HCT116 (cell line): Measurements from ENCODE around the gene USP7.
"Not testable (repeated sequence)": the region's sequence is repeated elsewhere in the genome, so short reads cannot be mapped to it uniquely, and the experiment has no call there.

Source experiments
- EGR1 ChIP-seq: IDR thresholded peaks from 2 replicates; pipeline ENCODE4 v1.6.1; 2012; ENCODE audit warnings: low read depth
- EZH2 ChIP-seq: fragments of 200-600 bp; sonication (generic); IDR thresholded peaks from 2 replicates; pipeline ENCODE4 v1.6.1; 2017; ENCODE audit warnings: antibody characterized with exemption, mixed run types
- EZH2phosphoT487 ChIP-seq: fragments of 200-600 bp; IDR thresholded peaks from 2 replicates; pipeline ENCODE4 v1.6.1; 2018; ENCODE audit warnings: antibody characterized with exemption, borderline replicate concordance
- JUND ChIP-seq: IDR thresholded peaks from 2 replicates; pipeline ENCODE4 v1.6.1; 2012
- POLR2A ChIP-seq: IDR thresholded peaks from 2 replicates; pipeline ENCODE4 v1.7.0; 2011; ENCODE audit warnings: borderline replicate concordance; ENCODE audit not compliant: insufficient read depth, insufficient read length; ENCODE audit errors: extremely low read depth
- POLR2AphosphoS5 ChIP-seq: IDR thresholded peaks from 2 replicates; pipeline ENCODE4 v1.6.1; 2011; ENCODE audit warnings: mild to moderate bottlenecking, low read depth, low read length, moderate library complexity
- RAD21 ChIP-seq: IDR thresholded peaks from 2 replicates; pipeline ENCODE4 v1.6.1; 2012; ENCODE audit warnings: low read depth, mild to moderate bottlenecking
- SP1 ChIP-seq: IDR thresholded peaks from 2 replicates; pipeline ENCODE4 v1.6.1; 2012; ENCODE audit warnings: low read depth
- SRF ChIP-seq: IDR thresholded peaks from 2 replicates; pipeline ENCODE4 v1.6.1; 2012; ENCODE audit warnings: low read depth
- YY1 ChIP-seq: IDR thresholded peaks from 2 replicates; pipeline ENCODE4 v1.6.1; 2011; ENCODE audit warnings: low read length, low read depth, moderate library complexity, mild to moderate bottlenecking; ENCODE audit not compliant: insufficient replicate concordance; ENCODE audit errors: extremely low read depth
- TF ChIP-seq, protein P1 (sequence below), 3 experiments: fragments of 200-600 bp in 1 of 3; sonication (generic) in 1 of 3; IDR thresholded peaks in 2 of 3; conservative IDR thresholded peaks in 1 of 3; 2 replicates each; pipeline ENCODE4 v1.5.1; 2012 to 2017; ENCODE audit warnings: low read depth in 2 of 3, low read length in 2 of 3, antibody characterized with exemption in 1 of 3, borderline replicate concordance in 1 of 3, control low read depth in 1 of 3, mild to moderate bottlenecking in 1 of 3, mixed read lengths in 1 of 3, mixed run types in 1 of 3, moderate library complexity in 1 of 3; ENCODE audit not compliant: insufficient read depth in 1 of 3

DNA sequence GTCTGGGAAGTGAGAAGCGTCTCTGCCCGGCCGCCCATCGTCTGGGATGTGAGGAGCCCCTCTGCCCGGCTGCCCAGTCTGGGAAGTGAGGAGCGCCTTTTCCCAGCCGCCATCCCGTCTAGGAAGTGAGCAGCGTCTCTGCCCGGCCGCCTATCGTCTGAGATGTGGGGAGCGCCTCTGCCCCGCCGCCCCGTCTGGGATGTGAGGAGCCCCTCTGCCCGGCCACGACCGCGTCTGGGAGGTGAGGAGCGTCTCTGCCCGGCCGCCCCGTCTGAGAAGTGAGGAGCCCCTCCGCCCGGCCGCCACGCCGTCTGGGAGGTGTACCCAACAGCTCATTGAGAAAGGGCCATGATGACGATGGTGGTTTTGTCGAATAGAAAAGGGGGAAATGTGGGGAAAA lies 18.2 kb upstream of the USP7 start:
- TF ChIP-seq POLR2A, EZH2, EZH2phosphoT487, POLR2AphosphoS5, RAD21, SRF, JUND, EGR1, YY1, SP1: not testable (repeated sequence)
- TF ChIP-seq, protein P1, sequence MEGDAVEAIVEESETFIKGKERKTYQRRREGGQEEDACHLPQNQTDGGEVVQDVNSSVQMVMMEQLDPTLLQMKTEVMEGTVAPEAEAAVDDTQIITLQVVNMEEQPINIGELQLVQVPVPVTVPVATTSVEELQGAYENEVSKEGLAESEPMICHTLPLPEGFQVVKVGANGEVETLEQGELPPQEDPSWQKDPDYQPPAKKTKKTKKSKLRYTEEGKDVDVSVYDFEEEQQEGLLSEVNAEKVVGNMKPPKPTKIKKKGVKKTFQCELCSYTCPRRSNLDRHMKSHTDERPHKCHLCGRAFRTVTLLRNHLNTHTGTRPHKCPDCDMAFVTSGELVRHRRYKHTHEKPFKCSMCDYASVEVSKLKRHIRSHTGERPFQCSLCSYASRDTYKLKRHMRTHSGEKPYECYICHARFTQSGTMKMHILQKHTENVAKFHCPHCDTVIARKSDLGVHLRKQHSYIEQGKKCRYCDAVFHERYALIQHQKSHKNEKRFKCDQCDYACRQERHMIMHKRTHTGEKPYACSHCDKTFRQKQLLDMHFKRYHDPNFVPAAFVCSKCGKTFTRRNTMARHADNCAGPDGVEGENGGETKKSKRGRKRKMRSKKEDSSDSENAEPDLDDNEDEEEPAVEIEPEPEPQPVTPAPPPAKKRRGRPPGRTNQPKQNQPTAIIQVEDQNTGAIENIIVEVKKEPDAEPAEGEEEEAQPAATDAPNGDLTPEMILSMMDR (IDR thresholded peaks at IDR 0.05 in 2 of 3, conservative IDR thresholded peaks at IDR 0.05 in 1 of 3; ENCODE audit: borderline replicate concordance in 1 of 3, insufficient read depth in 1 of 3, low read depth in 2 of 3, low read length in 2 of 3) = not testable (repeated sequence)
